Gastrocnemius medialis (tissue), 4 donors: ENCODE measurements around the gene IKZF4.

ENCODE experiments used
- CTCF ChIP-seq, 5 experiments: fragments of 450-650 bp in 3 of 5; fragments of 200-600 bp in 2 of 5; sonication (generic) in 2 of 5; IDR thresholded peaks in 4 of 5; conservative IDR thresholded peaks in 1 of 5; 1 replicate in 4 of 5; 2 replicates in 1 of 5; pipeline ENCODE4 v1.5.1; 2016 to 2019; ENCODE audit warnings: antibody characterized with exemption in 5 of 5, mild to moderate bottlenecking in 3 of 5, moderate library complexity in 3 of 5
- POLR2A ChIP-seq, 2 donors: fragments of 450-650 bp; IDR thresholded peaks; one replicate each; pipeline ENCODE4 v1.6.1; 2017; ENCODE audit warnings: antibody characterized with exemption in 2 of 2, mild to moderate bottlenecking in 2 of 2, moderate library complexity in 2 of 2

- TF ChIP-seq CTCF (IDR thresholded peaks at IDR 0.05 in 4 of 5, conservative IDR thresholded peaks at IDR 0.05 in 1 of 5) (no peak), POLR2A (IDR thresholded peaks at IDR 0.05) (no peak)
Observed at GRCh38 chr12:56004211-56004610, 16.6 kb upstream of the IKZF4 start.
